PC-3 (cell line): ENCODE results near the gene LIN7B. TPM values are rescaled to one million over a fixed set of nuclear protein-coding genes. Genes with fewer than 3 reads are reported as not detected.

Experiments used
- ATAC-seq: fragments of 200-7000 bp; cut with Tn5 transposase; 2 replicates; pipeline ENCODE4 v1.9.1; 2020; ENCODE audit warnings: mild to moderate bottlenecking, moderate library complexity
- BruUV-seq: library from RNA; stranded (reverse); fragments of 400-500 nt; replicated peaks from 2 replicates; lab custom pipeline; 2021; lab: Mats Ljungman, UMichigan
- CTCF ChIA-PET: fragments of 300-600 bp; sonication (Branson Sonifier 250); formaldehyde crosslinking; loops from one replicate; lab custom pipeline; 2022; ENCODE audit warnings: antibody characterized with exemption; lab: Charles Lee
- POLR2A ChIA-PET: fragments of 300-600 bp; sonication (Branson Sonifier 250); formaldehyde crosslinking; loops from one replicate; lab custom pipeline; 2022; ENCODE audit warnings: antibody characterized with exemption; ENCODE audit not compliant: unreplicated experiment; lab: Charles Lee
- DNase-seq: peaks from one replicate; pipeline ENCODE4 v3.0.0-alpha.2; 2015
- H2AFZ ChIP-seq: fragments of 300-600 bp; sonication (generic); 2 replicates; pipeline ENCODE4 v1.6.0; 2016; ENCODE audit warnings: antibody characterized with exemption, low read length
- H3F3A ChIP-seq: fragments of 300-600 bp; sonication (generic); one replicate; pipeline ENCODE4 v1.6.0; 2017; ENCODE audit warnings: antibody characterized with exemption, low read length, control low read depth, mild to moderate bottlenecking; ENCODE audit not compliant: unreplicated experiment
- H3K27ac ChIP-seq: fragments of 300-600 bp; sonication (generic); 2 replicates; pipeline ENCODE4 v1.5.1; 2016; ENCODE audit warnings: mild to moderate bottlenecking, low read length
- H3K27me3 ChIP-seq: fragments of 300-600 bp; sonication (generic); 2 replicates; pipeline ENCODE4 v1.6.1; 2016; ENCODE audit warnings: low read length, mixed read lengths
- H3K36me3 ChIP-seq: fragments of 300-600 bp; sonication (generic); 2 replicates; pipeline ENCODE4 v1.6.1; 2016; ENCODE audit warnings: low read depth, mixed run types, low read length, mixed read lengths
- H3K4me1 ChIP-seq: fragments of 300-600 bp; sonication (generic); 2 replicates; pipeline ENCODE4 v1.5.1; 2016; ENCODE audit warnings: low read length; ENCODE audit not compliant: insufficient read depth
- H3K4me2 ChIP-seq: fragments of 300-600 bp; sonication (generic); 2 replicates; pipeline ENCODE4 v1.6.0; 2016; ENCODE audit warnings: low read length
- H3K4me3 ChIP-seq: fragments of 300-600 bp; sonication (generic); 2 replicates; pipeline ENCODE4 v1.5.1; 2016; ENCODE audit warnings: mild to moderate bottlenecking, low read length, mixed read lengths
- H3K79me2 ChIP-seq: fragments of 300-600 bp; sonication (generic); 2 replicates; pipeline ENCODE4 v1.6.1; 2017; ENCODE audit warnings: low read length, mixed read lengths
- H3K9ac ChIP-seq: fragments of 300-600 bp; sonication (generic); 2 replicates; pipeline ENCODE4 v1.6.0; 2016; ENCODE audit warnings: mild to moderate bottlenecking, low read length
- H3K9me2 ChIP-seq: fragments of 300-600 bp; sonication (generic); replicated peaks from 2 replicates; pipeline ENCODE4 v1.6.1; 2016; ENCODE audit warnings: mixed run types, low read length, mixed read lengths
- H3K9me3 ChIP-seq: fragments of 300-600 bp; sonication (generic); 2 replicates; pipeline ENCODE4 v1.6.1; 2016; ENCODE audit warnings: low read length, mixed read lengths
- H4K20me1 ChIP-seq: fragments of 300-600 bp; sonication (generic); 2 replicates; pipeline ENCODE4 v1.6.1; 2016; ENCODE audit warnings: low read length, mixed read lengths
- CTCF ChIP-seq: fragments of 300-600 bp; sonication (generic); conservative IDR thresholded peaks from 2 replicates; pipeline ENCODE4 v1.5.1; 2017; ENCODE audit warnings: antibody characterized with exemption, low read depth, mild to moderate bottlenecking, low read length
- EZH2 ChIP-seq: fragments of 300-600 bp; sonication (generic); IDR thresholded peaks from one replicate; pipeline ENCODE4 v1.6.1; 2017; ENCODE audit warnings: antibody characterized with exemption, mild to moderate bottlenecking, low read length; ENCODE audit not compliant: unreplicated experiment
- EZH2phosphoT487 ChIP-seq: fragments of 300-600 bp; sonication (generic); IDR thresholded peaks from 2 replicates; pipeline ENCODE4 v1.6.1; 2018; ENCODE audit warnings: mild to moderate bottlenecking, antibody characterized with exemption, low read length, borderline replicate concordance
- intact Hi-C: fragments of 100-400 bp; cut with micrococcal nuclease; formaldehyde crosslinking; loops from 2 replicates; pipeline ENCODE4 v1.9.0; 2023
- total RNA-seq: library from RNA; depleted of rRNA; stranded (reverse); fragments of >200 nt; gene quantifications from 2 replicates; pipeline ENCODE4 v1.2.3, GENCODE V29; 2014

The LIN7B gene
- total RNA-seq, 1 experiment from 2014 or later: 11.6 TPM

GRCh38 chr19:49094505-49095482 lies 19.4 kb upstream of the LIN7B start:
- intact Hi-C loops: loop anchor here (5.0 kb wide), 1 partner anchor 113 kb away; no protein-coding TSS in a partner anchor
- no TSS peak for BruUV-seq
- Histone ChIP-seq H2AFZ (no peak overlapping the region), H3K27me3 (no peaks in the 10 kb centered on the region), H3K79me2 (peaks cover 51% of the 10 kb centered on the region), H3K36me3 (peaks cover 39% of the 10 kb centered on the region), H4K20me1 (peaks cover 32% of the 10 kb centered on the region), H3K9me3 (no peaks in the 10 kb centered on the region), H3K9ac (no peak overlapping the region), H3K27ac (no peak overlapping the region), H3K4me2 (no peak overlapping the region), H3K9me2 (no peaks in the 10 kb centered on the region), H3K4me1 (peaks cover 8% of the 10 kb centered on the region), H3F3A (peaks cover 6% of the 10 kb centered on the region), H3K4me3 (no peak overlapping the region)
- POLR2A ChIA-PET: no interaction called here
- no peak for DNase-seq
- CTCF ChIA-PET: interaction anchor here (0.6 kb wide), 1 partner anchor 104 kb away, joined by 3 read pairs; no protein-coding TSS in a partner anchor
- ATAC-seq: no peak
- TF ChIP-seq EZH2 (no peak), CTCF (no peak), EZH2phosphoT487 (no peak)

- H3K4me3 ChIP-seq: no peak overlapping the region
- no peaks in the 10 kb centered on the region for H3K9me3 ChIP-seq
- ChIA-PET POLR2A (interaction anchor here (0.5 to 0.7 kb wide), 3 partner anchors 42 to 385 kb away, joined by 3 read pairs; no protein-coding TSS in a partner anchor), CTCF (interaction anchor here (0.5 to 1.6 kb wide), 16 partner anchors 9 to 242 kb away, joined by 3 to 16 read pairs (median 4); partner anchors contain the start of genes GYS1, KCNA7, LIN7B and RUVBL2)
- H3K79me2 ChIP-seq: peaks cover 32% of the 10 kb centered on the region
- peaks cover 19% of the 10 kb centered on the region for H4K20me1 ChIP-seq
- H3K27me3 ChIP-seq: no peaks in the 10 kb centered on the region
- TF ChIP-seq EZH2 (no peak), CTCF (peak; percentile 94), EZH2phosphoT487 (no peak)
- intact Hi-C loops: loop anchor here (5.0 kb wide), 1 partner anchor 110 kb away; no protein-coding TSS in a partner anchor
- BruUV-seq: no TSS peak
- peak; percentile 98 for ATAC-seq
- no peaks in the 10 kb centered on the region for H3K9me2 ChIP-seq
- no peak overlapping the region for H3K9ac ChIP-seq
- H2AFZ ChIP-seq: no peak overlapping the region
- peaks cover 36% of the 10 kb centered on the region for H3K36me3 ChIP-seq
- peak; percentile 88 for DNase-seq
- peak overlapping the region; percentile 8; the same call in 1 of the 2 replicates for H3K4me2 ChIP-seq
- H3K4me1 ChIP-seq: peaks cover 8% of the 10 kb centered on the region
- H3F3A ChIP-seq: peaks cover 6% of the 10 kb centered on the region
- peak overlapping the region; percentile 36 for H3K27ac ChIP-seq
Measured at GRCh38 chr19:49097453-49098288, 16.5 kb upstream of the LIN7B start.
